Mesendoderm (in vitro differentiated cells): ENCODE data around the gene NTNG1.

Source experiments
- DNase-seq: peaks from one replicate; pipeline ENCODE4 v3.0.0; 2013
- H2AK5ac ChIP-seq: 2 replicates; pipeline ENCODE4 v1.6.1; 2013; ENCODE audit warnings: low read length, inconsistent platforms
- H2BK120ac ChIP-seq: 2 replicates; pipeline ENCODE4 v1.6.1; 2013; ENCODE audit warnings: low read depth, mild to moderate bottlenecking, low read length, moderate library complexity, mixed read lengths
- H2BK15ac ChIP-seq: replicated peaks from 2 replicates; pipeline ENCODE4 v1.6.1; 2013; ENCODE audit warnings: low read depth, mild to moderate bottlenecking, moderate library complexity
- H2BK5ac ChIP-seq: 2 replicates; pipeline ENCODE4 v1.6.1; 2013; ENCODE audit warnings: low read length, inconsistent platforms
- H3K18ac ChIP-seq: 2 replicates; pipeline ENCODE4 v1.6.1; 2013; ENCODE audit warnings: mild to moderate bottlenecking, low read length, mixed read lengths
- H3K23ac ChIP-seq: one replicate; pipeline ENCODE4 v1.6.1; 2013; ENCODE audit warnings: low read length
- H3K27ac ChIP-seq: 2 replicates; pipeline ENCODE4 v1.5.1; 2013; ENCODE audit warnings: low read depth, mild to moderate bottlenecking, inconsistent platforms, low read length, moderate library complexity
- H3K27me3 ChIP-seq: 2 replicates; pipeline ENCODE4 v1.6.1; 2013; ENCODE audit warnings: low read length, control low read depth, mild to moderate bottlenecking, inconsistent platforms; ENCODE audit not compliant: insufficient read depth, poor library complexity
- H3K36me3 ChIP-seq: 2 replicates; pipeline ENCODE4 v1.6.1; 2013; ENCODE audit warnings: low read length, inconsistent platforms; ENCODE audit not compliant: control insufficient read depth, insufficient read depth
- H3K4ac ChIP-seq: one replicate; pipeline ENCODE4 v1.6.1; 2013; ENCODE audit warnings: low read depth, mild to moderate bottlenecking, low read length, moderate library complexity
- H3K4me1 ChIP-seq: 2 replicates; pipeline ENCODE4 v1.6.1; 2013; ENCODE audit warnings: low read depth, low read length, inconsistent platforms; ENCODE audit not compliant: control insufficient read depth
- H3K4me2 ChIP-seq: 2 replicates; pipeline ENCODE4 v1.6.1; 2013; ENCODE audit warnings: low read length
- H3K4me3 ChIP-seq: 2 replicates; pipeline ENCODE4 v1.5.1; 2013; ENCODE audit warnings: mild to moderate bottlenecking, low read length
- H3K56ac ChIP-seq: one replicate; pipeline ENCODE4 v1.6.1; 2013; ENCODE audit warnings: low read length
- H3K79me1 ChIP-seq: 2 replicates; pipeline ENCODE4 v1.6.1; 2013; ENCODE audit warnings: low read length, inconsistent platforms
- H3K79me2 ChIP-seq: 2 replicates; pipeline ENCODE4 v1.6.1; 2013; ENCODE audit warnings: mild to moderate bottlenecking, low read length; ENCODE audit not compliant: control insufficient read depth, insufficient read depth
- H3K9ac ChIP-seq: 2 replicates; pipeline ENCODE4 v1.6.1; 2013; ENCODE audit warnings: low read length, inconsistent platforms
- H4K5ac ChIP-seq: one replicate; pipeline ENCODE4 v1.6.1; 2013; ENCODE audit warnings: low read length
- H4K8ac ChIP-seq: one replicate; pipeline ENCODE4 v1.6.1; 2013; ENCODE audit warnings: low read depth, mild to moderate bottlenecking, control low read depth, low read length, moderate library complexity
- WGBS: extraction: QIAGEN DNeasy Blood & Tissue Kit; methylation state at CpG from one replicate; pipeline ENCODE4 v1.1.7; 2013; ENCODE audit warnings: low lambda C conversion rate, missing lambda C conversion rate; ENCODE audit not compliant: insufficient coverage; ENCODE audit errors: extremely low coverage; 5-methylcytosine and 5-hydroxymethylcytosine counted together

NTNG1 gene

GRCh38 chr1:107378866-107379265, 238.0 kb downstream of the NTNG1 start:
- no peaks in the 10 kb centered on the region for H3K79me1 ChIP-seq

DNA sequence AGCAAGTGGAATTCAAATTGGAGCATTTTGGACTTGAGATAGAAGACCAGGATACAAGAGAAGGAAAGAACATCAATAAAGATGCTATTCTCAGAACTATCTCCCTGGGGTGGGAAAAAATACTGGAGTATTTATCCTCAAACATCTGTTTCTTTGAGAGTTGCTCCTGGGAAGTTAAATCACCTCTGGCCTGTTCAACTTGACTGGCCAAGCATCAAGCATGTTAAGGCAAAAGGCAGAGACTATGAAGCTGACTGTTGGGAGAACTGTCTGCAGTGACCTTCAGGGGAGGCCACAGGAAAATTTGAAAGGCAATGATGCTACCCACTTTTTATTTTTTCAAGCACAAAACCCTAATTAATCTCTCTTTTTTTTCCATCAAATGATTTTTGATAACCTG, 239.0 kb downstream of the NTNG1 start:
- H3K4me1 ChIP-seq = no peaks in the 10 kb centered on the region
- no peak for DNase-seq
- H3K9ac ChIP-seq = no peak overlapping the region
- H3K18ac ChIP-seq = no peak overlapping the region
- no peak overlapping the region for H4K5ac ChIP-seq
- H3K27ac ChIP-seq = no peak overlapping the region
- H3K36me3 ChIP-seq = no peaks in the 10 kb centered on the region
- H3K56ac ChIP-seq = no peak overlapping the region
- H3K4me2 ChIP-seq = no peak overlapping the region
- no peaks in the 10 kb centered on the region for H3K79me2 ChIP-seq
- H3K79me1 ChIP-seq = no peaks in the 10 kb centered on the region
- H2BK5ac ChIP-seq = no peak overlapping the region
- H3K4me3 ChIP-seq = no peak overlapping the region
- no peaks in the 10 kb centered on the region for H3K27me3 ChIP-seq
- H4K8ac ChIP-seq = no peak overlapping the region
- no peak overlapping the region for H2AK5ac ChIP-seq
- no peak overlapping the region for H2BK15ac ChIP-seq
- H3K23ac ChIP-seq = no peak overlapping the region
- no peak overlapping the region for H2BK120ac ChIP-seq
- H3K4ac ChIP-seq = no peak overlapping the region

More at GRCh38 chr1:107378866-107379265, 238.0 kb downstream of the NTNG1 start:
- Histone ChIP-seq H3K79me2 (no peaks in the 10 kb centered on the region), H3K4me2 (no peak overlapping the region), H3K9ac (no peak overlapping the region), H3K56ac (no peak overlapping the region), H3K27ac (no peak overlapping the region), H2AK5ac (no peak overlapping the region), H2BK5ac (no peak overlapping the region), H3K4me3 (no peak overlapping the region), H3K36me3 (no peaks in the 10 kb centered on the region), H2BK120ac (no peak overlapping the region), H4K5ac (no peak overlapping the region), H4K8ac (no peak overlapping the region), H3K27me3 (no peaks in the 10 kb centered on the region), H3K4me1 (no peaks in the 10 kb centered on the region), H3K4ac (no peak overlapping the region), H2BK15ac (no peak overlapping the region), H3K23ac (no peak overlapping the region), H3K18ac (no peak overlapping the region)
- no peak for DNase-seq
- WGBS = no CpG with 5 or more reads among the region's 2 CpGs

- no peak overlapping the region for H4K5ac ChIP-seq
- no CpG with 5 or more reads among the region's 15 CpGs for WGBS
- no peak overlapping the region for H3K56ac ChIP-seq
- no peak overlapping the region for H2BK15ac ChIP-seq
- H3K79me1 ChIP-seq = no peaks in the 10 kb centered on the region
- H3K36me3 ChIP-seq = no peaks in the 10 kb centered on the region
- no peaks in the 10 kb centered on the region for H3K27me3 ChIP-seq
- no peak overlapping the region for H2BK5ac ChIP-seq
- no peak overlapping the region for H4K8ac ChIP-seq
- no peak overlapping the region for H3K18ac ChIP-seq
- H3K4me3 ChIP-seq = no peak overlapping the region
- no peak overlapping the region for H2BK120ac ChIP-seq
- H3K79me2 ChIP-seq = no peaks in the 10 kb centered on the region
- no peak overlapping the region for H3K9ac ChIP-seq
- no peaks in the 10 kb centered on the region for H3K4me1 ChIP-seq
- no peak overlapping the region for H3K23ac ChIP-seq
- no peak overlapping the region for H2AK5ac ChIP-seq
- H3K4me2 ChIP-seq = no peak overlapping the region
- H3K4ac ChIP-seq = no peak overlapping the region
- no peak for DNase-seq
- no peak overlapping the region for H3K27ac ChIP-seq
These were observed 248.9 kb downstream of the NTNG1 start for GRCh38 chr1:107389410-107390396.

GRCh38 chr1:107394301-107394700, 253.5 kb downstream of the NTNG1 start:
- no peak overlapping the region for H3K56ac ChIP-seq
- WGBS = no CpG with 5 or more reads among the region's 3 CpGs
- no peak overlapping the region for H2AK5ac ChIP-seq
- H3K18ac ChIP-seq = no peak overlapping the region
- no peak overlapping the region for H3K4me2 ChIP-seq
- no peaks in the 10 kb centered on the region for H3K79me1 ChIP-seq
- H3K23ac ChIP-seq = no peak overlapping the region
- H3K4me3 ChIP-seq = no peak overlapping the region
- H3K27ac ChIP-seq = no peak overlapping the region
- no peak overlapping the region for H3K4ac ChIP-seq
- no peak overlapping the region for H3K9ac ChIP-seq
- H4K5ac ChIP-seq = no peak overlapping the region
- H4K8ac ChIP-seq = no peak overlapping the region
- no peak for DNase-seq
- H3K79me2 ChIP-seq = no peaks in the 10 kb centered on the region
- no peaks in the 10 kb centered on the region for H3K27me3 ChIP-seq
- no peaks in the 10 kb centered on the region for H3K4me1 ChIP-seq
- H2BK5ac ChIP-seq = no peak overlapping the region
- H3K36me3 ChIP-seq = no peaks in the 10 kb centered on the region
- H2BK120ac ChIP-seq = no peak overlapping the region
- no peak overlapping the region for H2BK15ac ChIP-seq

- Histone ChIP-seq H2BK120ac (no peak overlapping the region), H3K79me1 (no peaks in the 10 kb centered on the region), H3K27ac (no peak overlapping the region), H3K27me3 (no peaks in the 10 kb centered on the region), H3K9ac (no peak overlapping the region), H2BK5ac (no peak overlapping the region), H3K23ac (no peak overlapping the region), H3K4me3 (no peak overlapping the region), H4K5ac (no peak overlapping the region), H3K36me3 (no peaks in the 10 kb centered on the region), H2AK5ac (no peak overlapping the region), H3K4me2 (no peak overlapping the region), H3K4me1 (no peaks in the 10 kb centered on the region), H4K8ac (no peak overlapping the region), H3K4ac (no peak overlapping the region), H2BK15ac (no peak overlapping the region), H3K79me2 (no peaks in the 10 kb centered on the region), H3K18ac (no peak overlapping the region), H3K56ac (no peak overlapping the region)
- DNase-seq = no peak
- no CpG with 5 or more reads among the region's 4 CpGs for WGBS
These were observed 260.9 kb downstream of the NTNG1 start for GRCh38 chr1:107401704-107402103.

- DNase-seq = no peak
- Histone ChIP-seq H3K4me1 (no peaks in the 10 kb centered on the region), H3K36me3 (no peaks in the 10 kb centered on the region), H2AK5ac (no peak overlapping the region), H3K23ac (no peak overlapping the region), H3K56ac (no peak overlapping the region), H4K8ac (no peak overlapping the region), H3K27ac (no peak overlapping the region), H3K79me1 (no peaks in the 10 kb centered on the region), H3K18ac (no peak overlapping the region), H3K27me3 (no peaks in the 10 kb centered on the region), H3K9ac (no peak overlapping the region), H3K4me2 (no peak overlapping the region), H3K4me3 (no peak overlapping the region), H2BK5ac (no peak overlapping the region), H2BK15ac (no peak overlapping the region), H3K4ac (no peak overlapping the region), H2BK120ac (no peak overlapping the region), H3K79me2 (no peaks in the 10 kb centered on the region), H4K5ac (no peak overlapping the region)
- no CpG with 5 or more reads among the region's 1 CpG for WGBS
These were observed 263.9 kb downstream of the NTNG1 start for GRCh38 chr1:107404756-107405155.
